IPS-18a (cell line): ENCODE measurements around the gene ZDHHC14.
"Not testable (repeated sequence)": the region's sequence is repeated elsewhere in the genome, so short reads cannot be mapped to it uniquely, and the experiment has no call there.

Experiments used
- H3K27ac ChIP-seq: one replicate; pipeline ENCODE4 v1.5.1; 2013; ENCODE audit warnings: low read length
- H3K27me3 ChIP-seq: one replicate; pipeline ENCODE4 v1.6.1; 2013; ENCODE audit warnings: mild to moderate bottlenecking, low read length; ENCODE audit not compliant: control insufficient read depth, insufficient read depth
- H3K36me3 ChIP-seq: one replicate; pipeline ENCODE4 v1.6.1; 2013; ENCODE audit warnings: low read depth, low read length; ENCODE audit not compliant: control insufficient read depth
- H3K4me1 ChIP-seq: one replicate; pipeline ENCODE4 v1.6.1; 2013; ENCODE audit warnings: low read depth, low read length; ENCODE audit not compliant: control insufficient read depth
- H3K4me3 ChIP-seq: one replicate; pipeline ENCODE4 v1.5.1; 2013; ENCODE audit warnings: low read length
- H3K9ac ChIP-seq: one replicate; pipeline ENCODE4 v1.6.1; 2013; ENCODE audit warnings: mild to moderate bottlenecking, low read length, moderate library complexity
- H3K9me3 ChIP-seq: one replicate; pipeline ENCODE4 v1.6.1; 2013; ENCODE audit warnings: low read depth, low read length; ENCODE audit not compliant: control insufficient read depth

ZDHHC14 gene

DNA sequence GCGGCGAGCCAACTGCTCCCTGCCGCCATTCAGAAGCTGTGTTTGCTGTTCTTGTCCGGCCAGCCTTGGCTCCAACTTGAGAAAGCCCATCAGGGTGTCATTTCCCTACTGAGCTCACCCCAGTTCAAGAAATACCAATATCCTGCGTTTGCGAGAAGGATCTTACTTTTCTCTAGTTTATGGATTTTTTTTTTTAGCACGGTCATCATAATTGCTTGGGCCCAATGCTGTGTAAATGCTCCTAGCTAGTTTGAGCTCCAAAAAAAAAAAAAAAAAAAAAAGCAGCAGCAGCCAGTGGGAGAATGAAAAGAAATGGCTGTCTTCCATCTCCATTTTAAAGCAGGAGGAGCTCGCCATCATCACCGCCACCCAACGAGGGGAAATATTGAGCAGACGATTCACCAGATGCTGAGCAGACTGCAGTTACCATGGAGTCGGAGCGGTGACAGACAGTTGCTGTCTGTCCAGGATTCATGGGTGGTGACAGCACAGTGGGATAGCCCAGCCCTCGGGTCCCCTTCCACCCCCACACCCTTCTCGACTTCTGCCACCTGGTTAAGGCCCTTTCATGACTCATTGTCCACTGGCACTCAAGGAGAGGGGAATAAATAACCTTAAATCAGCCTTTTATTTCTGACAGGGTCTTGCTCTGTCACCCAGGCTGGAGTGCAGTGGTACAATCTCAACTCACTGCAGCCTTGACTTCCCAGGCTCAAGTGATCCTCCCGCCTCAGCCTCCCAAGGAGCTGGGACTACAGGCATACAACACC, 309.6 kb downstream of the ZDHHC14 start:
- no peak overlapping the region for H3K27ac ChIP-seq
- no peak overlapping the region for H3K4me3 ChIP-seq
- H3K4me1 ChIP-seq, result no peaks in the 10 kb centered on the region
- no peak overlapping the region for H3K9ac ChIP-seq
- no peaks in the 10 kb centered on the region for H3K36me3 ChIP-seq
- no peaks in the 10 kb centered on the region for H3K9me3 ChIP-seq
- H3K27me3 ChIP-seq, result no peaks in the 10 kb centered on the region

- not testable (repeated sequence) for H3K9me3 ChIP-seq, H3K27me3 ChIP-seq, H3K4me3 ChIP-seq, H3K36me3 ChIP-seq, H3K4me1 ChIP-seq, H3K27ac ChIP-seq, H3K9ac ChIP-seq
Observed at GRCh38 chr6:157691621-157692020, 310.6 kb downstream of the ZDHHC14 start.

DNA sequence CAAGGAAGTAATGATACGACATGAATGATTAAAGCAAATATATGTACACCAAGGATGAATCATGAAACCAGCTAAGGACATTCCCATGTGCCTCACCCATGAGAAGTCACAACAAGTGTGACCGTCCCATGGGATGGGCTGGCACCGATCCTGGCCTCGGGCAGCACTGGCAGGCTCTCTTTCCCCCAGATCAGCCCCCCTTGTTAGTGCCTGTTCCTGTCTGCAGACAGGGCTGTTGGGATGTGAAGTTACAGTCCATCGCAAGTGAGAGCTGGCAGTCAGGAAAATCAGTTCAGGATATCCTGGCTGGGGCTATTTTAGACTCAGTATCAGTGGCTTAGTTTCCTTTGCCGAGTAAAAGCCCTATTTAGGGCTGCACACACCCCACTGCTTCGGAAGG, 312.9 kb downstream of the ZDHHC14 start:
- no peak overlapping the region for H3K9ac ChIP-seq
- no peaks in the 10 kb centered on the region for H3K27me3 ChIP-seq
- H3K36me3 ChIP-seq, result no peaks in the 10 kb centered on the region
- no peaks in the 10 kb centered on the region for H3K4me1 ChIP-seq
- no peaks in the 10 kb centered on the region for H3K9me3 ChIP-seq
- no peak overlapping the region for H3K27ac ChIP-seq
- no peak overlapping the region for H3K4me3 ChIP-seq

DNA sequence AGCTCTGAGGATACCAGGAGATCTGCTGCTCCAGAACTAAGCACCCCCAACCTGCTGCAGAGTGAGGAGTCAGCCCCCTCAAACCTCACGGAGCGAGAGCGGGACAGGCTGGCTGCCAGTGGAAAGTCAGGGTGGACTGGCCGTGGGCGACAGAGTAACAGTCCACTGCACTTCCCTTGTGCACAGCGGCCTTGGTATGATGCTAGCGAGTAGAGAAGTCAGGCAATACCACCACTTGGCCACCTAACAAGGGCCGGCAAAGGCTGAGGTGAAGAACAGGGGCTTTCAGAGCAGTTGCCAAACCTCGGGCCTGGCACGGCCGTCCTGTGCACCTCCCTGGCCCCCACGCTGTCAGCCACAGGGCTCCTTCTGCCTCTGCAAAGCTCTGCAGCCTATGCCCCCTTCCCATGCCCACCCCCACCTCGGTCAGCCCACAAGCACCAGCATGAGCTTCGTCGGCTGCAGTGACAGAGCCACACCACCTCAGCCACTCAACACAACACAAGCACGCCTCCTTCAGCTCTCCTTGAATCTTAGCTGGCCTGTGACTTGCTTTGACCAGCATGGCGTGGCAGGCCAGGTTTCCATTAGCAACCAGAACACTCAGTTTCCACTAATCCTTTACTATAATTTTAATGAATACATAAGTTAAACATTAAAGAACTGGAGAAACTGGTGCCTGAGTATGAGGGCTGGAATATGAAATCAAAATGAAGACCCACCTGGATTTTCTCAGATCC, 314.5 kb downstream of the ZDHHC14 start:
- no peak overlapping the region for H3K4me3 ChIP-seq
- no peaks in the 10 kb centered on the region for H3K36me3 ChIP-seq
- no peaks in the 10 kb centered on the region for H3K9me3 ChIP-seq
- peaks cover 4% of the 10 kb centered on the region for H3K4me1 ChIP-seq
- no peak overlapping the region for H3K27ac ChIP-seq
- no peaks in the 10 kb centered on the region for H3K27me3 ChIP-seq
- H3K9ac ChIP-seq, result no peak overlapping the region

DNA sequence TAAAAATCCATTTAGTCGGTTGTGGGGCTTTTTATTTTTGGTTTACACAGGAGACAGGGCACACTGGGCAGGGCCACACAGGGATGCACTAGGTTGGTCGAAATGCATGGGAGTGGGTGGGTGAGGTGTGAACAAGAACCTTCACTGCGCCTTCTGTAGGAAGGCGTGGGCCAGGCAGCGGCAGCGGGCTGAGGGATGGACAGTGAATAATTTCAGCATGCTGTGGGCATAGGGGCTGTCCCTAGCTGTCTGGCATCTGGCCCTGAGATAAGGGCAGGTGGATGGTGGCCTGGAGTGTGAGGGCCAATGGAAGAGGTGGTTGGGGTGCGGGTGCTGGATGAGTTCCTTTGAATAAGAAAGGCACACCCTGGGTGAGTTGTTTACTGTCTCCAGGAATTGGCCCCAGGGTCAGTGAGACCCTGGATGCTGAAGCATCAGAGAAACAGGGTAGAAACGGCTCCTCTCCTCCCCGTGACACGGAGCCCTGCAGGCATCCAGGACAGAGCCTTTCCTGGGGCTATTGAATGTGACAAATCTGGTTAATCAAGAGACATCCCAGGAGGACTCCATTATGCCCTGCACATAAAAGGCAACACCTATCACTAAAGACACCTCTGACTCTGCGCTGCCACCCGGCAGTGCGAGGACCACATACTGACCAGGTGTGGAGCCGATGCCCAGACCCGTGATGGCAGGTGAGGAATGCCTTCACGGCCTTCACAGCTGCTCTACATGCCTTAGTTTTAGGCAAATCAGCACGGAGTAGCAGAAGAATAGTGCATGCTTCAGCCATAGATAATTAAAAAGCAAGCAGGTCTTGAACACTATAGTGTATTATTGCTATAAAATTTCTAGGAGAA, 319.0 kb downstream of the ZDHHC14 start:
- Histone ChIP-seq H3K4me3 (no peak overlapping the region), H3K4me1 (peaks cover 4% of the 10 kb centered on the region), H3K9ac (no peak overlapping the region), H3K9me3 (no peaks in the 10 kb centered on the region), H3K27ac (no peak overlapping the region), H3K27me3 (no peaks in the 10 kb centered on the region), H3K36me3 (no peaks in the 10 kb centered on the region)

DNA sequence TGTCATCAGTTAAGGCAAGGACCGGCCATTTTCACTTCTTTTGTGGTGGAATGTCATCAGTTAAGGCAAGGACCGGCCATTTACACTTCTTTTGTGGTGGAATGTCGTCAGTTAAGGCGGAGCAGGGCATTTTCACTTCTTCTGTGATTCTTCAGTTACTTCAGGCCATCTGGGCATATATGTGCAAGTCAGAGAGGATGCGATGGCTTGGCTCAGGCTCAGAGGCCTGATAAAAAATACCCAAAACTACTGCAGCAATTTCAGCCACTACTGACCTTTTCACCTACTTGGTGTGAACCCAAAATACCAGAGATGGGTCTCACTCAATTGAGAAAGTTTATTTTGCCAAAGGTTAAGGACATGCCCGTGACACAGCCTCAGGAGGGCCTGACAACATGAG, 325.4 kb downstream of the ZDHHC14 start:
- H3K4me3 ChIP-seq, H3K27me3 ChIP-seq, H3K9me3 ChIP-seq, H3K36me3 ChIP-seq, H3K9ac ChIP-seq, H3K27ac ChIP-seq: not testable (repeated sequence)
- H3K4me1 ChIP-seq, result peaks cover 25% of the 10 kb centered on the region

GRCh38 chr6:157706883-157707282, 325.9 kb downstream of the ZDHHC14 start:
- no peak overlapping the region for H3K4me3 ChIP-seq
- H3K4me1 ChIP-seq, result peaks cover 25% of the 10 kb centered on the region
- no peak overlapping the region for H3K27ac ChIP-seq
- H3K36me3 ChIP-seq, result no peaks in the 10 kb centered on the region
- H3K9me3 ChIP-seq, result no peaks in the 10 kb centered on the region
- no peaks in the 10 kb centered on the region for H3K27me3 ChIP-seq
- no peak overlapping the region for H3K9ac ChIP-seq

- H3K36me3 ChIP-seq, result no peaks in the 10 kb centered on the region
- peaks cover 25% of the 10 kb centered on the region for H3K4me1 ChIP-seq
- H3K4me3 ChIP-seq, result no peak overlapping the region
- H3K27ac ChIP-seq, result no peak overlapping the region
- H3K9me3 ChIP-seq, result no peaks in the 10 kb centered on the region
- no peaks in the 10 kb centered on the region for H3K27me3 ChIP-seq
- H3K9ac ChIP-seq, result no peak overlapping the region
Observed at GRCh38 chr6:157707576-157707975, 326.6 kb downstream of the ZDHHC14 start.

GRCh38 chr6:157708239-157708638, 327.2 kb downstream of the ZDHHC14 start:
- H3K9ac ChIP-seq, result no peak overlapping the region
- H3K4me3 ChIP-seq, result no peak overlapping the region
- H3K36me3 ChIP-seq, result no peaks in the 10 kb centered on the region
- H3K27ac ChIP-seq, result no peak overlapping the region
- no peaks in the 10 kb centered on the region for H3K27me3 ChIP-seq
- peaks cover 25% of the 10 kb centered on the region for H3K4me1 ChIP-seq
- no peaks in the 10 kb centered on the region for H3K9me3 ChIP-seq

DNA sequence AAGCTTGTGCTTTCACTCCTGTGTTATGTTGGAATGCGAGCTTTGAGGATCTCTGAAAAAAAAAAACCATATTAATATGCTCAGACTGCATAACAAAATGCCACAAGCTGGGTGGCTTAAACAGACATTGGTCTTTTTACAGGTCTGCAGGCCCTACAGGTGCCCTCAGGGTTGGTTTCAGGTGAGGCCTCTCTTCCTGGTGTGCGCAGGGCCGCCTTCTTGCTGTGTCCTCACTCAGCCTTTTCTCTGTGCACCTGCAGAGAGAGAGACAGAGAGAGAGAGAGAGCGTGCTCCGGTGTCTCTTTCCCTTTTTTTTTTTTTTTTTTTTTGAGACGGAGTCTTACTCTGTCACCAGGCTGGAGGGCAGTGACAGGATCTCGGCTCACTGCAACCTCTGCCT, 327.9 kb downstream of the ZDHHC14 start:
- no peak overlapping the region for H3K4me3 ChIP-seq
- H3K4me1 ChIP-seq, result peaks cover 26% of the 10 kb centered on the region
- no peak overlapping the region for H3K9ac ChIP-seq
- no peaks in the 10 kb centered on the region for H3K9me3 ChIP-seq
- no peaks in the 10 kb centered on the region for H3K27me3 ChIP-seq
- no peaks in the 10 kb centered on the region for H3K36me3 ChIP-seq
- H3K27ac ChIP-seq, result no peak overlapping the region

DNA sequence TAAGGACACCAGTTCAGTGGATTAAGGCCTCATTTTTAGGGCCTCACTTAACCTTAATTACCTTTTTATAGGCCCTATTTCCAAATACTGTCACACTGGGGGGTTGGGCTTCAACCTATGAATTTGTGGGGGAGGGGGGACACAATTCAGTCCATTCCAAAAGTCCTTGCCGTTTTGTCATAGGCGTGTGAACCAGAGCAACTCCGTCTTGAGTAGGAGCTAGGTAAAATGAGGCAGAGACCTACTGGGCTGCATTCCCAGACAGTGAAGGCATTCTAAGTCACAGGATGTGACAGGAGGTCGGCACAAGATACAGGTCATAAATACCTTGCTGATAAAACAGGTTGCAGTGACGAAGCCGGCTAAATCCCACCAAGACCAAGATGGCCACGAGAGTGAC, 328.6 kb downstream of the ZDHHC14 start:
- H3K27ac ChIP-seq, result no peak overlapping the region
- no peak overlapping the region for H3K9ac ChIP-seq
- peaks cover 32% of the 10 kb centered on the region for H3K4me1 ChIP-seq
- H3K4me3 ChIP-seq, result no peak overlapping the region
- no peaks in the 10 kb centered on the region for H3K36me3 ChIP-seq
- no peaks in the 10 kb centered on the region for H3K9me3 ChIP-seq
- no peaks in the 10 kb centered on the region for H3K27me3 ChIP-seq
